NCI-H345 (cell line): Measurements from ENCODE around the gene TEX26.

Experiments
- DNase-seq: peaks from one replicate; lab custom pipeline; 2025; lab: John Stamatoyannopoulos, UW

TEX26 gene

DNA sequence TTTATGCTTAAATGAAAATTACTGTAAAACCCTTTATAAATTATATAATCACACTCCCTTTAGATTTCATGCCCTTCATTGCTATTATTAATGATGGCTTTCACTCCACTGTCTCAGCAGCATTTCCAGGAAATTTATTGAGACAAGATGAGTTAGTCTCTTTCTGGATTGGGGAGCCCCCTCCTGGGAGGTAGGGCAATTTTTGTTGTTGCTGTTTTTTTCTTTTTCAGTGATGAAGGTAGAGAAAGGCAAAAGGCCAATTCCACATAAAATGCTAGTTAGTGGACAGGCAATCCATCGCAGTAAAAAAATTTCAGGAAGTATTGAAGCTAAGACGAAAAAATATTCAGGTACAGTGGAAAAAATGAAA is 80.2 kb downstream of the TEX26 start:
- no peak for DNase-seq

DNA sequence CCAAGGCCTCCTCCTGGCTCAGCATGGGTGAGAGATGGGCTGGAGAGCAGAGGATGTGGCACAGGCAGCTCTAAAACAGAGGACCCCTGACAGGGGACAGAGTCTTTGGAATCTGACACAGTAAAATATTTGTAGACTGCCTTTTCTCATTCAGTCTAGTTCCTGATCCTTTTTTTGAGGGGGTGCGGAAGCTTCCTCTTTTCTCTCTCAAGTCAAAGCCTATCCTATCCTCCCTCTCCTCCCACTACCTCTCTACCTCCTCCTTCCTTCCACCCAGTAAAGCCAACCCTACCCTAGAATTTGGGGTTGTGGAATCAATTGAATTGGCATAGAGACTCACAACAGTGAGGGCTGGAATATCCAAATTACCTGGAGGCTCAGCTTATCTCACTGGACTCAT is 82.0 kb downstream of the TEX26 start:
- no peak for DNase-seq

DNA sequence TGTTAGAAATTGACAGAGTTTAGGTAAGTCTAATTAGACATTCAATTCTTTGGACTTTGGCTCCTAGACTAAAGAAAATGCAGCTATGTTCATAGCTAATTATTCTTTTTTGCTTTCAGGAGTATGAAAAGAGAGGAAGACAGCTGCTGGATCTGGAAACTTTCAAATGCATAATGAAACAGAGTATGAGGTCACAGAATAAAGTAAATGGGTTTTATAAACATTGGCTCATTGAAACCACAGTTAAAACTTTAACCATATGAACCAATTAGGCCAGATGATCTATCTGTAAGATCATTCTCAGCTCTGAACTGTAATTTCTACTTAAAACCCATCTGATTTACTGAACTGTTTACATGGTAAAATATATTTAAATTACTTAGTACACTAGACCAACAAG is 82.7 kb downstream of the TEX26 start:
- DNase-seq: no peak

DNA sequence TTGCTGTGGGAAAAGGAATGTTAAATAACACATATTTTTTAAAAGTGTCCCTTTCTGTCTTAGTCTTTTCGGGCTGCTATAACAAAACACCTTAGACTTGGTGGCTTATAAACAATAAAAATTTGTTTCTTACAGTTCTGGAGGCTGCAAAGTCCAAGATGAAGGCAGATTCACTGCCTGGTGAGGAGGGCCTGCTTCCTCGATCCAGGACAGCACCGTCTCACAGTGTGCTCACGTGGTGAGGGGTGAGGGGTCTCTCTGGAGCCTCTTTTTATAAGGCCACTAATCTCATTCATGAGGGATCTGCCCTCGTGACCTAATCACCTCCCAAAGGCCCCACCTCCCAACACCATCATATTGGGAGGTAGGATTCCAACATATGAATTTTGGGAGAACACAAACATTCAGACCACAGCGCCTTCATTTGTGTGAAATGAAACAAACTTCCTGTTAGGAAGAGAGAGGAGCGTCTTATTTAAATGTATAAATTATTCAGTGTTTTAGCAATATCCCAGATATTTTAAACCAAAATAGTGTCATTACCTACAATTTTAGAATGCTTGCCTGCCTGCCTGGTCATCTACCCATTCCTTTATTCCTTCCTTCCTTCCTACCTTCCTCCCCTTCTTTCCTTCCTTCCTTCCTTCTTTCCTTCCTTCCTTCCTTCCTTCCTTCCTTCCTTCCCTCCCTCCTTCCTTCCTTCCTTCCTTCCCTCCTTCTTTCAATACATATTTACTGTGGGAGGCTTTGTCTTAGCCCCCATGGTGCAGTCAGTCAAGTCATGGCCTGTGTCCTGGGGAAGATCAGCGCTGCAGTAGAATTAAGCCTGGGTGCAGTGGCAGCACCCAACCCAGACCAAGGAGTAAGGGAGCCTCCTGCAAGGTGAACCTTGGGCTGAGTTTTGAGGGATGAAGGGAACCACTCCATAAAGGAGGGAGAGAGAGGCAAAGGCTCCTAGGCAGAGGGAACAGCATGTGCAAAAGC is 84.2 kb downstream of the TEX26 start:
- no peak for DNase-seq

DNA sequence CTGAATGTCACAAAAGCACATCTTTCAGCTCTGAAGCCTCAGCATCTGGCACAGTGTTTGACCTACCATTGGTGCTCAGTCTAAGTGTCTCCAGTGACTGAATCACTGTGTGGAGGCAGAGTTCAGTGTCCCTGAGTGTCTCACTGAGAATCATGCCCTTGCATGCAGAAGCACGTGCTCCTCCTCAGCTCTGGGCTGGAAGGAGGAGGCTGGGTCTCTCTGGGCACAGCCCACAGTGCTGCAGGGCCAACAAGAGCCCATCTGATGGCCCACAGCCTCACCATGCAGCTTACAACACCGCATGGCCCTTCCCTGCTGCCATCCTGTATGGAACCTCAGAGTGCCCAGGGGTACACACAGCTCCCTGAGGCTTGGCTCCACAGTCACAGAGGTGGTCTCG is 86.1 kb downstream of the TEX26 start:
- no peak for DNase-seq

DNA sequence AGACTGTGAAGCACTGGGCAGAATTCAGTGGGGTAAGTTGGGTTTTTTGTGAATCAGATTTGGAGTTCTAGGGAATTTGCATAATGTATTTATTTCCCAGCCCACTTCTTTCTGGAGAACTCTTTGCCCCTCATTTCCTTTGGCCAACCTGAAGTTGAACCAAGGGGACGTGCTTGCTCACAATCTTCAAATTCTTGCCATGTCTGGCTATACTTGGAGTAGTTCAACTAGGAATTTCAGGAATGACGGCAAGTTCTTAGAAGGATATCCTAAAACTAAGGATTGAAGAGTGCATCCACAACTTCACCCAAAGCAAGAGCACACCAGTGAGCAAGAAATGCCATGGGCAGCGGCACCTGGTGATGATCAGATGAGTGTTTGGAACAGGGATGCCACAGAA is 88.5 kb downstream of the TEX26 start:
- DNase-seq: no peak

DNA sequence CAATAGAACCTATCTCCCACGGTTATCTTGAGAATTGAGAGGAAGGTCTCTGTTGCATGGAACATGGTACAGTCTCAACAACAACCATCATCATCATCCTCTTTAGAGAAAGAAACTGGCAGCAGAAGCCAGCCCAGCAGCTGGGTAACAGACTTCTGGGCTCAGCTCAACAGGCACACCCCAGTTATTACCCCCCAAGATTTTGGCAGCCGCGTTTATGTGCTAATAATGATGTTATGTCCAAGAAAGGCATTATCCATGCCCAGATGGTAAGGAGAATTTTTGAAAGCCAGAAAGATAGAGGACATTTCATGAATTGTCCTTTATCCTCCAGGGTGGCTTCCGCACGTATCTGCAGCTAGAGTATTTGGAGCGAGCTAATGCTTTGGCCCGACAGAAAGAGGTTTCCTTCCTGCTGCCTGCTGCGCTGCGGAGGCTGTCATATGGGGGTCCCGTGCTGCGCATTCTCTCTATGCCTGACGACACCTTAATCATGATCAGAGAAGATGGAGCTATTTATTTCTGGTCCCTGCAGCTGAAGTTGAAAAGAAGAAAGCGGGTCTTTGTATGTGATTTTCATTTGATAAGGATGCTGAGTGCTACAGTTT is 89.9 kb downstream of the TEX26 start:
- no peak for DNase-seq

DNA sequence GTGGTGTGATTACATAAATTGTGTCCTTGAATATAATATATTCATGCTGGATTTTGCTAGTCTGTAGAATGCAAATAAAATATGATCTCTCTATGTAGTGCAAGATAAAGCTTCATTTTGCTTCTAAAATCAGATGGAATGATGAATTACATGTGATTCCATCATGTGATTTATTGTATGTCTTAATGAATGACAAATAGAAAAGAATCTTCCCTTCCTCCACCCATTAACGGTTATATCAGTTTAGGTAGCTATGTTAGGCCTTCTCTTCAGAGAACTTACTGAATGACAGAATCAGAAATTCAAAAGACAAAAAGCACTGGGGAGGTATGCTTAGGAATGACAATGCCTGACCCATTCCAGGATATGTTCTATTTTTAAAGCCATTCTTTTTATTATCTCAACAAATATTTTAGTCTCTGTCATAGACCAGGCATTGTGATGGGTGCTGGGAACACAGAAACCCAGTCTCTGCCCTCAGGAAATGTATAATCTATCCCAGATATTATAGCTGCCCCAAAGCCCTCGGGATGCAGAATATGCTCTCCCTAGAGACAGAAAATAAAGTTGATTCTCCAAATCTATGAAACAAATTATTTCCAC is 90.6 kb downstream of the TEX26 start:
- DNase-seq: no peak
